Stomach (tissue), 4 donors: ENCODE results near the gene CYFIP1.

Source experiments
- CTCF ChIP-seq, 7 experiments: fragments of 450-650 bp in 4 of 7; fragments of 200-600 bp in 3 of 7; sonication (generic) in 3 of 7; IDR thresholded peaks; one replicate each; pipeline ENCODE4 v1.5.1; 2016 to 2019; ENCODE audit warnings: antibody characterized with exemption in 7 of 7, control low read depth in 2 of 7, mild to moderate bottlenecking in 1 of 7
- EP300 ChIP-seq: sonication (generic); formaldehyde crosslinking; IDR thresholded peaks from one replicate; pipeline ENCODE4 v1.6.1; 2017; ENCODE audit warnings: antibody characterized with exemption
- POLR2A ChIP-seq, 4 donors: fragments of 450-650 bp; IDR thresholded peaks; one replicate each; pipeline ENCODE4 v1.6.1; 2016; ENCODE audit warnings: antibody characterized with exemption in 4 of 4, control low read depth in 2 of 4, mild to moderate bottlenecking in 1 of 4, moderate library complexity in 1 of 4
- POLR2AphosphoS5 ChIP-seq, 3 donors: sonication (generic); formaldehyde crosslinking; IDR thresholded peaks; one replicate each; pipeline ENCODE4 v1.6.1; 2016; ENCODE audit warnings: antibody characterized with exemption in 3 of 3

- TF ChIP-seq CTCF (IDR thresholded peaks at IDR 0.05) (no peak), POLR2AphosphoS5 (IDR thresholded peaks at IDR 0.05) (no peak), POLR2A (IDR thresholded peaks at IDR 0.05) (no peak), EP300 (no peak)
These were observed 54.3 kb downstream of the CYFIP1 start for GRCh38 chr15:22925875-22926274.
